ENCODE measurements around the gene FKBP15.

DNA sequence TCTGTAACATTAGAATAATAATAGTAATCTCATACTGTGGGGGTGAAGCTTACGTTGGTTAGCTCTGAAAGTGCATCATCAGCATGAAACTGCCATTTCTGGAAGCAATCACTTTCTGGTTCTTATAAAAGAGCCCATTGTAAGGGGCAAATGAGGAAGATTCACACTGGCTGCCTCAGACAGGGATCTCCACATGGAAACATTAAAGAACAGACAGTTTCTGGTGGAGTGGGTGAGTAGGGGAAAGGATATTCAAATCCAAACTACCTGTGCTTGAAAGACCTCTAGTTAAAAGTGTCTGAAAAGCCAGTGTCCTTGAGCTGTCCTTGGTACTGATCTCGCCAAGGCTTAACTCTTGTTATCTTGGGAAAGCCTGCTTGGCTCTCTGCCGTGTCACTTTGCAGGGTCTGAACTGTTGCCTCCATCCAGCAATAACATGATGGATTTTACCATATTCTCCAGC, 89.4 kb downstream of the FKBP15 start:
- TF ChIP-seq, protein P1, sequence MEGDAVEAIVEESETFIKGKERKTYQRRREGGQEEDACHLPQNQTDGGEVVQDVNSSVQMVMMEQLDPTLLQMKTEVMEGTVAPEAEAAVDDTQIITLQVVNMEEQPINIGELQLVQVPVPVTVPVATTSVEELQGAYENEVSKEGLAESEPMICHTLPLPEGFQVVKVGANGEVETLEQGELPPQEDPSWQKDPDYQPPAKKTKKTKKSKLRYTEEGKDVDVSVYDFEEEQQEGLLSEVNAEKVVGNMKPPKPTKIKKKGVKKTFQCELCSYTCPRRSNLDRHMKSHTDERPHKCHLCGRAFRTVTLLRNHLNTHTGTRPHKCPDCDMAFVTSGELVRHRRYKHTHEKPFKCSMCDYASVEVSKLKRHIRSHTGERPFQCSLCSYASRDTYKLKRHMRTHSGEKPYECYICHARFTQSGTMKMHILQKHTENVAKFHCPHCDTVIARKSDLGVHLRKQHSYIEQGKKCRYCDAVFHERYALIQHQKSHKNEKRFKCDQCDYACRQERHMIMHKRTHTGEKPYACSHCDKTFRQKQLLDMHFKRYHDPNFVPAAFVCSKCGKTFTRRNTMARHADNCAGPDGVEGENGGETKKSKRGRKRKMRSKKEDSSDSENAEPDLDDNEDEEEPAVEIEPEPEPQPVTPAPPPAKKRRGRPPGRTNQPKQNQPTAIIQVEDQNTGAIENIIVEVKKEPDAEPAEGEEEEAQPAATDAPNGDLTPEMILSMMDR (IDR thresholded peaks at IDR 0.05) = no peak
- TF ChIP-seq POLR2AphosphoS5 (IDR thresholded peaks at IDR 0.05) = no peak
- no peak for TF ChIP-seq POLR2A (IDR thresholded peaks at IDR 0.05)

Data from stomach (tissue), 4 donors.